ENCODE measurements around the gene SRSF8.
"Not testable (repeated sequence)": the region's sequence is repeated elsewhere in the genome, so short reads cannot be mapped to it uniquely, and the experiment has no call there.

The SRSF8 gene

GRCh38 chr11:95098826-95099225 is 32.1 kb downstream of the SRSF8 start:
- DNase-seq, result no peak

GRCh38 chr11:95100191-95100648 is 33.5 kb downstream of the SRSF8 start:
- DNase-seq, result no peak

GRCh38 chr11:95100856-95101507 is 34.3 kb downstream of the SRSF8 start:
- no peak for DNase-seq

GRCh38 chr11:95101935-95102334 is 35.2 kb downstream of the SRSF8 start:
- no peak for DNase-seq

- no peak for DNase-seq
Observed at GRCh38 chr11:95102733-95103132, 36.0 kb downstream of the SRSF8 start.

GRCh38 chr11:95103701-95104100 is 37.0 kb downstream of the SRSF8 start:
- DNase-seq, result no peak

GRCh38 chr11:95104121-95104830 is 37.6 kb downstream of the SRSF8 start:
- no peak for DNase-seq

GRCh38 chr11:95104856-95105255 is 38.1 kb downstream of the SRSF8 start:
- no peak for DNase-seq

GRCh38 chr11:95108159-95108611 is 41.5 kb downstream of the SRSF8 start:
- peak; percentile 31 for DNase-seq

- DNase-seq, result no peak
Observed at GRCh38 chr11:95108671-95109551, 42.2 kb downstream of the SRSF8 start.

- not testable (repeated sequence) for DNase-seq
Observed at GRCh38 chr11:95111471-95111870, 44.8 kb downstream of the SRSF8 start.

- no peak for DNase-seq
Observed at GRCh38 chr11:95111923-95112540, 45.3 kb downstream of the SRSF8 start.

- DNase-seq, result no peak
Observed at GRCh38 chr11:95115597-95115996, 48.9 kb downstream of the SRSF8 start.

GRCh38 chr11:95119361-95120060 is 52.8 kb downstream of the SRSF8 start:
- no peak for DNase-seq
